ENCODE measurements around the gene CDC14B.
"Not testable (repeated sequence)": the region's sequence is repeated elsewhere in the genome, so short reads cannot be mapped to it uniquely, and the experiment has no call there.

Gene CDC14B

GRCh38 chr9:96585426-96585825, 34.2 kb downstream of the CDC14B start:
- DNase-seq: no peak

- not testable (repeated sequence) for DNase-seq
Observed at GRCh38 chr9:96582199-96582598, 37.4 kb downstream of the CDC14B start.

GRCh38 chr9:96581786-96582185, 37.9 kb downstream of the CDC14B start:
- DNase-seq: no peak

DNA sequence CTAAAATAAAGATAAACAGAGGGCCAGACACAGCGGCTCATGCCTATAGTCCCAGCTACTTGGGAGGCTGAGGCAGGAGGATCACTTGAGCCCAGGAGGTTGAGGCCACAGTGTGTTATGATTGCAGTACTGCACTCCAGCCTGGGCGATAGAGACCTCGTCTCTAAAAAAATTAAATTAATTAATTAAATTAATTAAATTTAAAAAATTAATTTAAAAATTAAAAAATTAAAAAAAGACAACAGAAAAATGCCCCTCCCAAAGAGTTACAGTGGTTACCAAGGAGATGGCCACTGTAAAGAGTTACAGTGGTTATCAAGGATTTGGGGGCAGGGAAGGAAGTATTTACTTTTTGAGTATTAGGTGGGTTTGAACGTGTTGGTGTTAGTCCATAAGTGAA, 38.3 kb downstream of the CDC14B start:
- DNase-seq: no peak

- no peak for DNase-seq
Observed at GRCh38 chr9:96574931-96575351, 44.7 kb downstream of the CDC14B start.

GRCh38 chr9:96574455-96574854, 45.2 kb downstream of the CDC14B start:
- no peak for DNase-seq

- DNase-seq: no peak
Observed at GRCh38 chr9:96567203-96567700, 52.4 kb downstream of the CDC14B start.

DNA sequence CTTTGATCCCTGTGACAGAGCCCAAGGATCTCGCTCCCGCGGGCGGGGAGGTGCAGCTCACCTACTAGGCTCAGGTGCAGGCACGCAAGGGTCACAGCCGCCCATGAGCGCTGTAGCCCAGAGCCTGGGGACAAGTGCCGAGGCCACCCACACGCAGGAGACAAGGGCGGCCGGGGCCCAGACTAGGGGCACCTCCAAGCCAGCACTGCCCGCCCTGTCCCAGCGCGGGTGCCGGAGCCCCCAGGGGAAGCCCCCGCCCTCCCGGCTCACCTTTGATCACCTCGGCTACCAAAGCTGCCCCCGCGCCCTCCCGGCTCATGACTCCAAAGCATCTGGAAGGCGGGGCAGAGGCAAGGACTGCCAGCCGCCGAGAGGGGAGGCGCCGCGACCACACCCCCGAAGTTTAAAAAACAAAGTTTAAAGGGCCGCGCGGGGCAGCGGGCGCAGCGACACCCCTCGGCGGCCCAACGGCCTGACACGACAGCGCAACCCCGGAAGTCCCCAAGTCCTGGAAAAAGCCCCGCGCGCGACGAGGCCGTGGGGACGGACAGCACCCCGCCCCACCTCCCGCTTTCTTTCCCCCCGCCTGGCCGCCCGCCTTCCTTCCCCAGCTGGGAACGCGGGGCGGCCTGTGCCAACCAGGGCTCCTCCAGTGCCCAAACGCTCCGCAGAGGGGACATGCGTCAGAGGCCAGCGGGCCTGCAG, 53.0 kb downstream of the CDC14B start:
- DNase-seq: peak; percentile 81

DNA sequence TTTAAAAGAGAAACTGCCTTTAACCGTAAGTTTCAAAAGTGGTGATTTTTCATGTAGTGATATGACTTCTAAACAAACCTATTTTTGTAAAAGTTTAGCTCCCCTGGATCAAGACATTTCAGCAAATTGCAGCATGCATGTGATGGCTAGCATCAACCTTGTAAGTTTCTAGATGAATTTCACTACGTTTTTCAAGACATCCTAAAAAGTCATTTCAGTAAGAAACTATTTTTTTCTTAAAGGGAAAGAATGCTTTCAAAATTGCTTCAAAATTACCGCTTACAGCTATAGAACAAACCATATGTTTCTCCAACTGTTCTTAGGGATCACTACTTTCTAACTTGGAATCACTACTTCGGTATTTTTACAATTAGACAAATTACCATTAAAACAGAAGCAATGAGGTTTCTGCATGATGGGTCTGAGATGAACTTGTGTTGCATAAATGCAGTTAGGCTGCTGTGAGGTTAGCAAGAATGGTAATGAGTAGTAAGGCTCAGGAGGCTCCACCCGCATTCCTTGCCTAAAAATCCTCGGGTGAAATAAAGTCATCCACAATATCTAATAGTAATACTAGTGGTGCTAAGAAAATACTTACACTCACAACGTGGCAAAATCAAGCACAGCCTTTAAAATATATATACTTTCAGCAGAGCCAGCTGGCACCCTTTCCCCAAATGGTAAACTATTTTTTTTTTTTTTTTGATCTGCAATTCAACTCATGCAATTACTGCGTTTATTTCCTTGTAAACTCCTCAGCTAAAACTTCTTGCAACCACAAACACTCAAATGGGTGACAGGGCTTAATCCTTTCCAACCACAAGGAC, 53.8 kb downstream of the CDC14B start:
- DNase-seq: no peak

DNA sequence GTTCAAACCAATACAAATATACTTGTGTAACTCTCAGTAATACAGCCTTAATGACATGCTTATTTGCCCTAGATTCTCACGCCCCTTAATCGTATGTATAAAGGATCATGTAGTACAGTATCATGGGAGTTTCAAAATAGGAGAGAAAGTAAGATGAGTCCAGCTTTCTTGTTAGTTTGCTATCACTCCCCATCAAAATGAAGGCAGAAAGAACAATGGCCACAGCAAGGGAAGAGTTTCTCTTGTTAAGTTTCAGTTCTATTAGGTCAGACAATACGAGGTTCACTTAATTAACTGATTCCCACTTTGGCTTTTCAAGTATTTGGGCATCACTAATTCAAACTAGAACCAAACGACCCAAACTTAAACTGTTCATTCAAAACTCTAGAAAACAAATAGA, 55.4 kb downstream of the CDC14B start:
- no peak for DNase-seq

DNA sequence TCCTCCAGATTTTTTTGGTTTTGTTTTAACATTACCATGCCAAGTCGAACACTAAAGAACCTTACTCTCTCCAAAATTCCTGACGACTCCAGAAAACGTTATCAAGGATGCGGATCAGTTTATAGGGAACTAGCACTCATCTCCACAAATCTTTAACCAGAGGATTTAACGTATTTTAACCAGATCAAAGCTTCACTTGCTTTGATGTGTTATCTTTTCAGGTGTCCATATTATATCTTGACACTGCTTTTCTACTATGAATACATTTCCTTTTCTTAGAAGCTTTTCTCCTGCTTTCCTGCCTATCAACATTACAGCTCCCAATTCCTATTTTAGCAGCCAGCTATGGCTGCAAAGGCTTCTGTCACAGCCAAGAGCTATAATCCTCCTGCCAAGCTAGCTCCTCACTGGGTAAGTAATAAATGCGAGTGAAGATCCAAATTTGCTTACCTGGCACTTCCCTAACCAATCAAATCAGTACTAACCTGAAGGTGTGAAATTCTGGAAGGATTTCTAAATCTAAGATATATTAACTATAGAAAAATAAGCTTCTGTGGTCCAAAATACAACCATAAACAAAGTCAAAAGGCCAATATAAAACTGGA, 60.2 kb downstream of the CDC14B start:
- no peak for DNase-seq

DNA sequence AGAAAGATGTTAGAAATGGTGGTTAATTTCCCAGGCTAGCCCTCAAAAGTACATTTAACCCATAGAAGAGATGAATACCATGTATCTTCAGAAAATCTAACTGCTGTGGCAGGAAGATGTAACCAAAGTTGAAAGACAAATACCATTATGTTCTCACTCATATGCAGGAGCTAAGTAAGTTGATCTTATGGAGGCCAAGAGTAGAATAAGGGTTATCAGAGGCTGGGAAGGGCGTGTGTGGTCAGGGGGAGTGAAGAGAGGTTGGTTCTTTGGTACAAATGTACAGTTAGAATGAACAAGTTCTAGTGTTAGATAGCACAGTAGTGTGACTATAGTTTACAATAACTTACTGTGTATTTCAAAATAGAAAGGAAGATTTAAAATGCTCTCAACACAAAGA, 61.7 kb downstream of the CDC14B start:
- DNase-seq: no peak

GRCh38 chr9:96556701-96557461, 62.8 kb downstream of the CDC14B start:
- DNase-seq: peak; percentile 32

DNA sequence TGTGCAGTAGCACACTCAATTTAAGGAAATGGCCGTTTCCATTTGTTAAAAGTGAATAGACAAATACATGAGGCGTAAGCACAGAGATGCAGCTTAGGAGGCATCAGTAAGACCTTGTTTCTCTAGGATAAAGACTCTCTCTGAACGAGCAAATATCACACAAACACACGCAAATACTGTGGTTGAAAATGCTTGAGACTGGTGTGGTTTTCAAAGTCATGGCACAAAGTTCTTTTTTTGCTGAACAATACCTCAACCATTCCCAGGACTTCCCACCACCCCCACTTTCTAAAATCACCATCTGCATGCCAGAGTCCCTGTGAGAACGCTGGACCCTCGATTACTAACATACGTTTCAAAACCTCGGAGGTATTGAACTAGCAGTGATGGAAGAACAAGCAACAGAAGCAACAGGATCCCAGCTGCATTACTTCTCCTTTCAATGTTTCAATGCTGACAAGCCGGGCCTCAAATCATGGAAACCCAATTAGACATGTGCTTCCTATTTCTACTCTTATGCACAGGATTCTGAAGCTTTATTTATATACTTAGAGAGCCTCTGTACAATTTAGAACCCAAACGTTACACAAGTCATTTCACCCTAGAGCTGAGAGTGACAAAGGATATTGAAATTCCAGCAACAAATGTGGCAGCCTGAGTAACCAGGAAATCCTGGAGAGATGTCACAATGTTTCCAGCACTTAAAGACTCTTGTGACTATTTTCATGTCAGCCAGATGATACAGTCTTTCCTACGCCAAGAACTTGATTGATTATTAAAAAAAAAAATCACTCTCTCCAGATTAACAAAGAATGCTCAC, 63.9 kb downstream of the CDC14B start:
- no peak for DNase-seq

- no peak for DNase-seq
Observed at GRCh38 chr9:96554801-96555566, 64.7 kb downstream of the CDC14B start.

- no peak for DNase-seq
Observed at GRCh38 chr9:96554326-96554725, 65.3 kb downstream of the CDC14B start.

GRCh38 chr9:96553070-96553469, 66.6 kb downstream of the CDC14B start:
- DNase-seq: no peak

DNA sequence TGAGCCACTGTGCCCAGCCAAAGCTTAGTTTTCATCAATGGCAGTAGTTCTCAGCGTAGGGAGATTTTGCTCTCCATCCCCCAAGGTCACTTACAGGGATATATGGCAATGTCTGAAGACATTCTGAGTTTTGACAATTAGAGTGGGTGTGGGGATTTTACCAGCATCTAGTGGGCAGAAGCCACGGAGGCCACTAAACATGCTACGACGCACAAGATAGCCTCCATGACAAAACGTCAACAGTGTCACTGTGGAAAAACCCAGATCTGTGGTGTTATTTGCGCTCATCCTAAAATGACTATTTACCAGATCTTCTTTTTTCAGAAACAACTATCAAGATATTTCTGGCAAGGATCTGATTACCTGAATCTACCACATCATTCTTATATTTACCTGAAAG, 68.2 kb downstream of the CDC14B start:
- DNase-seq: no peak

DNA sequence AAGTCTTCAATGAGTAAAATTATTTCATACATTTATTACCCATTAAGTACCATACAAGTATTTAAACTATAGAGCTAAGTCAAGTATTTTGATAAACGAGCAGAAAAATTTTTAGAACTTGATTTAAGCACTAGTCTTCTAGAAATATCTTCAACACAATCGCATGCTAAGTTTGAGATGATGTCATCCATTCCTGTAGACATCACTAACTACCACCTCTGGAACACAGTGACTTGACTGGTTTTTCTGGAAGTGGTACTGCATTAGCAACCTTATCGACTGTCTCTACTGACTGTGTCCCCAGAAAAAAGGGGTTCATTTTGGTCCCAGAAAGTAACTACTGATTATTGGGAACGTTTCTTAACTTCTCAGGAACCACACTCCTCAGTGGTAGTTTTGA, 69.0 kb downstream of the CDC14B start:
- DNase-seq: no peak

GRCh38 chr9:96543131-96543530, 76.5 kb downstream of the CDC14B start:
- DNase-seq: not testable (repeated sequence)

- DNase-seq: no peak
Observed at GRCh38 chr9:96540106-96540505, 79.5 kb downstream of the CDC14B start.

Data from femur (tissue), 1 donor.